Umbilical cord (tissue), 2 donors: ENCODE measurements around the gene TRIM27. TPM values are rescaled to one million over a fixed set of nuclear protein-coding genes. Genes with fewer than 3 reads are reported as not detected.
"Not testable (repeated sequence)": the region's sequence is repeated elsewhere in the genome, so short reads cannot be mapped to it uniquely, and the experiment has no call there.

Source experiments
- DNase-seq: peaks from one replicate; pipeline ENCODE4 v3.0.0-alpha.2; 2015; ENCODE audit warnings: low spot score
- total RNA-seq: library from RNA; depleted of rRNA; stranded (reverse); fragments of >200 nt; gene quantifications from one replicate; pipeline ENCODE4 v1.2.3, GENCODE V29; 2014; ENCODE audit warnings: low replicate concordance; ENCODE audit not compliant: insufficient read depth

The TRIM27 gene
- total RNA-seq, 1 donor from 2014 or later = 44.1 TPM

- DNase-seq = no peak
These were observed 59.4 kb downstream of the TRIM27 start for GRCh38 chr6:28864326-28864923.

DNA sequence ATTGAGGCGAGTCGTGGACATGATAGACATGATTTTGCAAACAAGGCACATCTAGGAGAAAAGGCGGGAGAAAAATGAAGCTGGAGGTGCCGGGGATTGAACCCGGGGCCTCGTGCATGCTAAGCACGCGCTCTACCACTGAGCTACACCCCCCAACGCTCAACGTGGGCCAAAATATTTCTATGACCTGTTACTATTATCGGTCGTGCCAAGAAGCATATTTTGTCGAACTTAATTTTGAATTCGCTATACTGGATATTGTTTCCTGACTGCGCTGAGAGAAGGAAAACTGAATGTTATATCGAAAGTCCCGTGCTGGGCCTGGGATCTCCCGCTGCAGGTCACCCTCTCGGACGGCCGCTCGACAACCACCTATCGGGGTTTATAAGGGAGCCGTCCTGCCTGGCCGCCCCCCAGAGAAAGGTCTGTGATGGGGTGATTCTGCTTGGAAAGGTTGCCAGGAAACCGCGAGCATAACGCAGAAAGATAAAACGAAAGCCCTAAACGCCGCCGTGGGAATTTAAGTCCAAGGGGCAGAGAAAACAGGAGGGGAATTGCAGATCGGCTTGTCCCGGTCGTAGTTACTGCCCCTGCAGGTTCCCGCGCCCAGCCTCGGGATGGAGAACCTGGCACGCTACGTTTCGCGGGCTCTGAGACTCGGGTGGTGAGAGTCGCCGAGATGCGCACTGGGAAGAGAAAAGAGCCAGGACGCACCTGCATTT, 60.0 kb downstream of the TRIM27 start:
- peak; percentile 87 for DNase-seq

DNA sequence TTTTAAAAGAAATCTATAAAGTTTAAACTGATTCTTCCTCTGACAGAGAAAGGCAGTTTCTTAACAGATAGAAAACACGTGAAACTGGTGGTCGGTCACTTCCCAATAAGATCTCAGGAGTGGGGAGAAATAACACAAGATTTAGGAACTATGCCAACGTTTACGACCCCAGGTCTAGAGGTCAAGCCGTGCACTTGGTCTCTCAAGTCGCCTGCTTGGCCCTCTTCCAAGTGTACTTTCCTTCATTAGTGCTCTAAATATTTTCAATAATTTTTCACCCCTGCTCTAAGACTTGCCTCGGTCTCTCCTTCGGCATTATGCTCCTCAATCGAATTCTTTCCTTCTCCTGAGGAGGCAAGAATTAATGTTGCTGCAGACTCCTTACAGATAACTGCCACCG, 61.7 kb downstream of the TRIM27 start:
- DNase-seq = no peak

- no peak for DNase-seq
These were observed 62.4 kb downstream of the TRIM27 start for GRCh38 chr6:28861339-28861738.

DNA sequence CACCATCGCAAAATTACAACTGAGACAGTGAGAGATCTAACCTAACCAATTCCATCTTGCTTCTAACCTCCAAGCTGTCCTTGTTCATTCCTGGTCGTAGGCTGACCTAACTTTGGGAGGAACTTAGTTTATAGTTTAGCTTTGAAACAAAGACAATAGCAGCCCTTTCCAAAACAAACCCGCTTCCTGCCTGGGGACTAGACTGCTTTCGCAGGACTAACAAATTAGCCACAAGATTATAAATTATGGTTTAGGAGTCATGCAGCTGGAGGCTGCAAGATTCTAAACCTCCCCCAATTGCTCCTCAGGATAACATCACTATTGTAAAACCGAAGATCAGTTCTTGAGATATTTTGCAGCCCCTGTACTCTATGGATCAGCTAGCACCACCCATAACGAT, 63.2 kb downstream of the TRIM27 start:
- DNase-seq = no peak

GRCh38 chr6:28858963-28859362, 64.8 kb downstream of the TRIM27 start:
- no peak for DNase-seq

GRCh38 chr6:28856620-28857005, 67.2 kb downstream of the TRIM27 start:
- DNase-seq = no peak

DNA sequence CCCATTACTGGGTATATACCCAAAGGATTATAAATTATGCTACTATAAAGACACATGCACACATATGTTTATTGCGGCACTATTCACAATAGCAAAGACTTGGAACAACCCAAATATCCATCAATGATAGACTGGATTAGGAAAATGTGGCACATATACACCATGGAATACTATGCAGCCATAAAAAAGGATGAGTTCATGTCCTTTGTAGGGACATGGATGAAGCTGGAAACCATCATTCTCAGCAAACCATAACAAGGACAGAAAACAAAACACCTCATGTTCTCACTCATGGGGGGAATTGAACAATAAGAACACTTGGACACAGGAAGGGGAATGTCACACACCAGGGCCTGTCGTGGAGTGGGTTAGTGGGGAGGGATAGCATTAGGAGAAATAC, 69.4 kb downstream of the TRIM27 start:
- not testable (repeated sequence) for DNase-seq

Other genes starting within 250 kb of the TRIM27 start
- gene ZNF311, start 81.3 kb upstream of the TRIM27 start, total RNA-seq = 7.7 TPM
- gene OR2W1, start 121.2 kb upstream of the TRIM27 start, total RNA-seq = 1.2 TPM
- not detected for gene OR2B3, start 163.3 kb upstream of the TRIM27 start, total RNA-seq
- gene OR2J1, start 175.5 kb upstream of the TRIM27 start, total RNA-seq = 5.1 TPM
- gene OR2J3, start 184.1 kb upstream of the TRIM27 start, total RNA-seq = 3.1 TPM
- gene OR2J2, start 246.9 kb upstream of the TRIM27 start, total RNA-seq = 2.9 TPM